Measurements from ENCODE around the gene CD82. TPM values are rescaled to one million over a fixed set of nuclear protein-coding genes. Genes with fewer than 3 reads are reported as not detected.

Gene CD82
- total and polyA plus RNA-seq, 11 donors = 20.1 to 76.2 (median 37.3) TPM

DNA sequence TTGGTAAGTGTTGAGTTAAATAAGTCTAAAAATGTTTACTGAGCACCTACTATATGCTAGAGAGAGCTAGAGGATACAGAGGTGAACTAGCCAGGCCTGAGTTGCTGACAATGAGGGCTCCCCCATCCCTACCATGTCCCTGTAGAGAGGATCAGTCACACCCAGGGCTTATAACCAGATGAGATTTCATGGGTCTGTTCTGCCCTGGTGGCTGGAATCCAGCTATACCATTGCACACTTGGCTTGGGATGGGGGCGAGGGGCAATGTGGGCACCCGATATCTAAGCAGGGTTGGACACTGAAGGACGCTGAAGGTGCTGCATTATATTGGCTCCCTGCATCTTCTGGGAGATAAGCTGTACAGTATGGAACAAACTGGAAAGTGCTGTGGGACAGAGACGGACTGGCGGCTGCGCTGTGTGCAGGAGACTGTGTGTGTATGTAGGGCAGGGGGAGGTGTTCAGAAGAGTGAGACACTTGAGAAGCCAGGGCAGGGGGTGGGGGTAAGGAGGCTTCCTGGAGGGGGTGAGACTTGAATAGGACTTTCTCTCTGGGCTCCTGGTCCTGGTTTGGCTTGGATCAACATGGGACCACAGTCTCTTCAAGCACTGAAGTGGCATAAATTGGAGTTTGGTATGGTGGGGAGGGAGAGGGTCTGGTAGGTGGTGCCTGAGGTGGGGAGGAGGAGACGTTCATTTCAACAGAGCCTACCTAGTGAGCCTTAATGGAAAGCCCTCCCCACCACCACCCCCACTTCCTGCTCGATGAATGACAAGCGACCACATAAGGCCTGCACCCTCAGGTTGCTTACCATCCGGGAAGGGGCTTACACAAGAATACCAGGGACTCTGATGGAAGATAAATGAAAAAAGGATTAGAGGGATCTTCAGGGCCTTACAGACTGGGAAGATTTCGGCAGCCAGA lies 1.8 kb downstream of the CD82 start:
- Histone ChIP-seq H3K36me3 (no peaks in the 10 kb centered on the region), H3K27ac (peak overlapping the region in 5 of 12 donors; percentile 56 to 97 (median 83)), H3K4me3 (peak overlapping the region in 5 of 12 donors; percentile 59 to 74 (median 61)), H3K4me1 (peaks cover 22 to 78% (median 56%) of the 10 kb centered on the region in 12 donors), H3K9me3 (no peaks in the 10 kb centered on the region), H3K27me3 (no peaks in the 10 kb centered on the region)
- DNase-seq (no peak), ATAC-seq (no peak)
- WGBS, 4 donors = 80 to 90% (median 85%) methylated on average over 10 to 11 of the region's 11 CpGs
- TF ChIP-seq POLR2A (IDR thresholded peaks at IDR 0.05) = no peak
- TF ChIP-seq, protein P1, sequence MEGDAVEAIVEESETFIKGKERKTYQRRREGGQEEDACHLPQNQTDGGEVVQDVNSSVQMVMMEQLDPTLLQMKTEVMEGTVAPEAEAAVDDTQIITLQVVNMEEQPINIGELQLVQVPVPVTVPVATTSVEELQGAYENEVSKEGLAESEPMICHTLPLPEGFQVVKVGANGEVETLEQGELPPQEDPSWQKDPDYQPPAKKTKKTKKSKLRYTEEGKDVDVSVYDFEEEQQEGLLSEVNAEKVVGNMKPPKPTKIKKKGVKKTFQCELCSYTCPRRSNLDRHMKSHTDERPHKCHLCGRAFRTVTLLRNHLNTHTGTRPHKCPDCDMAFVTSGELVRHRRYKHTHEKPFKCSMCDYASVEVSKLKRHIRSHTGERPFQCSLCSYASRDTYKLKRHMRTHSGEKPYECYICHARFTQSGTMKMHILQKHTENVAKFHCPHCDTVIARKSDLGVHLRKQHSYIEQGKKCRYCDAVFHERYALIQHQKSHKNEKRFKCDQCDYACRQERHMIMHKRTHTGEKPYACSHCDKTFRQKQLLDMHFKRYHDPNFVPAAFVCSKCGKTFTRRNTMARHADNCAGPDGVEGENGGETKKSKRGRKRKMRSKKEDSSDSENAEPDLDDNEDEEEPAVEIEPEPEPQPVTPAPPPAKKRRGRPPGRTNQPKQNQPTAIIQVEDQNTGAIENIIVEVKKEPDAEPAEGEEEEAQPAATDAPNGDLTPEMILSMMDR (IDR thresholded peaks at IDR 0.05) = no peak
- intact Hi-C loops (cut with DNase I) = loop anchor here in 8 of 10 donors (5.0 to 10.0 kb wide), 7 partner anchors 35 to 538 kb away; partner anchors contain the start of gene TSPAN18 (in 3 of the 8)

DNA sequence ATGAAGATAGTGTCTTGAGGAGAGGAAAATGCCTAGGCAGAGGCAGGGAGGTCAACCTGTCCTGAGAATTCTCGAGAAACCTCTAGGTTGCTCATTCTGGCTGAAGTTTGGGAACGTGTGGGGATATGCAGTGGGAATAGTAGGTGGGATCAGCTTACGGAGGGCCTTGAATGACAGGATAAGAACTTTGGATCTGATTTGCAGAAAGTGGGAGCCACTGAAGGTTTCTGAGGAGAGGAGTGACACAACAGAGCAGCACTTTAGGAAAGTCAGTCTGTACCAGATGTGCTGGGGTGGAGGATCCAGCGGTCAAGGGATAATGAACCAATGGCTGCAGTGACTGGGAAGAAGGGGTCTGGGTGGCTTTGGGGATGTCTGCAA lies 2.4 kb downstream of the CD82 start:
- DNase-seq (no peak), ATAC-seq (no peak)
- Histone ChIP-seq H3K9me3 (no peaks in the 10 kb centered on the region), H3K36me3 (no peaks in the 10 kb centered on the region), H3K27me3 (no peaks in the 10 kb centered on the region), H3K27ac (peak overlapping the region in 5 of 12 donors; percentile 35 to 92 (median 80)), H3K4me3 (peak overlapping the region in 1 of 12 donors; percentile 3), H3K4me1 (peaks cover 22 to 84% (median 54%) of the 10 kb centered on the region in 12 donors)
- intact Hi-C loops (cut with DNase I) = loop anchor here in 8 of 10 donors (2.0 to 10.0 kb wide), 8 partner anchors 17 to 537 kb away; partner anchors contain the start of gene TSPAN18 (in 3 of the 8)
- WGBS, 4 donors = 83 to 95% (median 88%) methylated on average over 4 of the region's 4 CpGs
- TF ChIP-seq POLR2A (IDR thresholded peaks at IDR 0.05) = no peak
- TF ChIP-seq, protein P1 (IDR thresholded peaks at IDR 0.05) = no peak

DNA sequence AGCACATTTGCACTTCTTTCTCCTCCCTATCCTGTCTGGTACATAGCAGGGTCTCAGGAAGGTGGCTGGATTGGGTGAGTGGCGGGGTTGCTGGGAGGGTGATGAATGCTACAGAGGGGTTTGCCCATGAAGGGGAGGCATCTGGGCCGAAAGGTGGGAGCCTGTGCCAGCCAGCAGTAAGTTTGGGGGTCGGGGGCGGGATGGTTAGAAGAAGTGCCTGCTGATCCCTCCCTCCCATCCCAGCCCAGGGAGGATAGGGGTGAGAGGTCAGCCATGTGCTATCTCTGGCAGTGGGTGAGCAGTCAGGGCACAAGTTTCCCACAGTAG lies 2.8 kb downstream of the CD82 start:
- TF ChIP-seq, protein P1 (IDR thresholded peaks at IDR 0.05) = no peak
- TF ChIP-seq POLR2A (IDR thresholded peaks at IDR 0.05) = no peak
- intact Hi-C loops (cut with DNase I) = loop anchor here in 8 of 10 donors (2.0 to 10.0 kb wide), 8 partner anchors 17 to 537 kb away; partner anchors contain the start of gene TSPAN18 (in 3 of the 8)
- Histone ChIP-seq H3K9me3 (no peaks in the 10 kb centered on the region), H3K4me3 (peak overlapping the region in 1 of 12 donors; percentile 3), H3K36me3 (no peaks in the 10 kb centered on the region), H3K27me3 (no peaks in the 10 kb centered on the region), H3K27ac (peak overlapping the region; percentile 40 to 92 (median 73)), H3K4me1 (peaks cover 23 to 88% (median 52%) of the 10 kb centered on the region in 12 donors)
- WGBS, 4 donors = 85 to 95% (median 88%) methylated on average over 4 of the region's 4 CpGs
- ATAC-seq (no peak), DNase-seq (no peak)
